Measurements from ENCODE around the gene LINGO4. TPM values are rescaled to one million over a fixed set of nuclear protein-coding genes. Genes with fewer than 3 reads are reported as not detected.

Gene LINGO4
- total and polyA plus RNA-seq, 10 of the 15 experiments (the other 5 are each of a cell fraction or from before 2014, with no cell fraction given), result not detected

- Histone ChIP-seq H3K9ac (ENCODE audit: control insufficient read depth, insufficient read depth, low read length) (no peak overlapping the region), H3K27me3 (replicated peaks in 1 of 2; ENCODE audit: control insufficient read depth in 2 of 2, insufficient read depth in 2 of 2, low read length in 1 of 2) (peaks cover 0 to 4% of the 10 kb centered on the region in 2 experiments; a peak in 2 of 4 replicates), H3K27ac (ENCODE audit: control insufficient read depth, insufficient read depth) (no peak overlapping the region), H3K79me2 (ENCODE audit: control insufficient read depth, insufficient read depth, low read length) (no peaks in the 10 kb centered on the region), H3K9me3 (replicated peaks; ENCODE audit: control insufficient read depth, insufficient read depth, low read length) (no peaks in the 10 kb centered on the region), H3K4me3 (no peak overlapping the region), H2AFZ (ENCODE audit: control insufficient read depth, low read depth, low read length) (no peak overlapping the region), H3K36me3 (ENCODE audit: control insufficient read depth in 2 of 2, insufficient read depth in 2 of 2, low read length in 1 of 2) (no peaks in the 10 kb centered on the region), H3K4me2 (ENCODE audit: control insufficient read depth, insufficient read depth) (no peak overlapping the region), H3K4me1 (ENCODE audit: control insufficient read depth, insufficient read depth, low read length) (no peaks in the 10 kb centered on the region), H4K20me1 (ENCODE audit: control insufficient read depth, insufficient read depth) (no peaks in the 10 kb centered on the region)
- BruUV-seq (replicated peaks), result no TSS peak
- ATAC-seq, result no peak
- FAIRE-seq, result no peak
- SMC1A ChIA-PET (ENCODE audit: uncharacterized antibody, unreplicated experiment), result no interaction called here
- in situ Hi-C loops (cut with MboI), result no loop called here
- TF ChIP-seq SIX5 (IDR thresholded peaks at IDR 0.05; ENCODE audit: low read depth, low read length, severe bottlenecking) (no peak), MYC (IDR thresholded peaks at IDR 0.05; ENCODE audit: insufficient read depth, insufficient read length, insufficient replicate concordance, low read length, severe bottlenecking) (no peak), FOXK2 (IDR thresholded peaks at IDR 0.05) (no peak), SUPT20H (IDR thresholded peaks at IDR 0.05; ENCODE audit: borderline replicate concordance, control insufficient read depth, low read depth, low read length) (no peak), RELA (IDR thresholded peaks at IDR 0.05; ENCODE audit: borderline replicate concordance, partially characterized antibody) (no peak), FOS (IDR thresholded peaks at IDR 0.05; ENCODE audit: borderline replicate concordance, extremely low read depth, insufficient read length) (no peak), NR2C2 (IDR thresholded peaks at IDR 0.05; ENCODE audit: borderline replicate concordance, control insufficient read depth, insufficient read length, low read depth) (no peak), RAD21 (IDR thresholded peaks at IDR 0.05; ENCODE audit: insufficient read depth, low read depth, low read length) (no peak), CUX1 (IDR thresholded peaks at IDR 0.05; ENCODE audit: insufficient replicate concordance, low read depth, low read length) (no peak), IKZF2 (IDR thresholded peaks at IDR 0.05) (no peak), HDAC6 (IDR thresholded peaks at IDR 0.05; ENCODE audit: unreplicated experiment) (no peak), FOXM1 (IDR thresholded peaks at IDR 0.05; ENCODE audit: low read depth, low read length) (no peak), KDM1A (IDR thresholded peaks at IDR 0.05; ENCODE audit: borderline replicate concordance) (no peak), TAF1 (IDR thresholded peaks at IDR 0.05; ENCODE audit: borderline replicate concordance, low read depth, low read length) (no peak)
- intact Hi-C loops (cut with micrococcal nuclease; ENCODE audit: unreplicated experiment), result no loop called here
- RAD21 ChIA-PET (ENCODE audit: unreplicated experiment), result no interaction called here
- WGBS (ENCODE audit: insufficient coverage, insufficient replicate concordance, low lambda C conversion rate, missing lambda C conversion rate), result 50% methylated on average over 12 of the region's 12 CpGs
- POLR2A ChIA-PET, result no interaction called here
- no peak for DNase-seq (ENCODE audit: low read depth, low spot score)
- CTCF ChIA-PET, result interaction anchor here (1.2 kb wide), 1 partner anchor 220 kb away, joined by 3 read pairs; no protein-coding TSS in a partner anchor
Measured at GRCh38 chr1:151813271-151813977, 8.2 kb upstream of the LINGO4 start.

Measured in GM12878 (cell line).